H1 (cell line): ENCODE results near the gene ATG7. TPM values are rescaled to one million over a fixed set of nuclear protein-coding genes. Genes with fewer than 3 reads are reported as not detected.

Experiments
- CTCF ChIA-PET: fragments of 300-600 bp; sonication (Branson Sonifier 250); formaldehyde crosslinking; loops from one replicate; lab custom pipeline; 2021; ENCODE audit not compliant: partially characterized antibody; lab: Charles Lee
- POLR2A ChIA-PET: fragments of 300-600 bp; sonication (Branson Sonifier 250); formaldehyde crosslinking; loops from one replicate; lab custom pipeline; 2021; ENCODE audit warnings: inconsistent platforms; ENCODE audit not compliant: partially characterized antibody; lab: Charles Lee
- DNase-seq, 2 experiments: peaks; one replicate each; pipeline versions ENCODE4 v3.0.0 to v3.0.0-alpha.2; 2010 to 2022; ENCODE audit warnings: low spot score in 2 of 2, low read depth in 1 of 2, mixed read lengths in 1 of 2
- FAIRE-seq: peaks from 2 replicates; lab custom pipeline; 2011; peaks lifted over from hg19 to GRCh38; lab: Jason Lieb, UNC
- H2AFZ ChIP-seq: 2 replicates; pipeline ENCODE4 v1.8.1; 2012; ENCODE audit warnings: low read length, inconsistent platforms
- H2AK5ac ChIP-seq: 2 replicates; pipeline ENCODE4 v1.6.1; 2013; ENCODE audit warnings: low read depth, low read length
- H2BK120ac ChIP-seq: replicated peaks from 2 replicates; pipeline ENCODE3; 2013; ENCODE audit warnings: low read depth, low read length, inconsistent platforms
- H2BK12ac ChIP-seq: 2 replicates; pipeline ENCODE4 v1.6.1; 2013; ENCODE audit warnings: low read depth, low read length
- H2BK15ac ChIP-seq: 2 replicates; pipeline ENCODE4 v1.6.1; 2013; ENCODE audit warnings: low read length
- H2BK20ac ChIP-seq: 2 replicates; pipeline ENCODE4 v1.6.1; 2013; ENCODE audit warnings: low read length
- H2BK5ac ChIP-seq: 2 replicates; pipeline ENCODE4 v1.6.1; 2013; ENCODE audit warnings: low read depth, low read length
- H3K14ac ChIP-seq: 2 replicates; pipeline ENCODE4 v1.6.1; 2013; ENCODE audit warnings: inconsistent platforms; ENCODE audit not compliant: insufficient read length
- H3K18ac ChIP-seq: 2 replicates; pipeline ENCODE4 v1.6.1; 2013; ENCODE audit warnings: low read length; ENCODE audit errors: extremely low read depth
- H3K23ac ChIP-seq: 2 replicates; pipeline ENCODE4 v1.6.1; 2013; ENCODE audit warnings: inconsistent platforms; ENCODE audit not compliant: insufficient read length
- H3K23me2 ChIP-seq: 2 replicates; pipeline ENCODE4 v1.6.1; 2013; ENCODE audit warnings: low read depth, low read length
- H3K27ac ChIP-seq: 2 replicates; pipeline ENCODE4 v1.6.1; 2011; ENCODE audit warnings: low read depth, low read length, inconsistent platforms
- H3K27me3 ChIP-seq, 4 experiments: replicated peaks in 1 of 4; 1 replicate in 1 of 4; 2 replicates in 3 of 4; pipeline versions ENCODE4 v1.6.1 to v1.8.1; 2011 to 2013; ENCODE audit warnings: low read length in 3 of 4, mild to moderate bottlenecking in 3 of 4, inconsistent platforms in 2 of 4, mixed read lengths in 2 of 4, moderate library complexity in 1 of 4; ENCODE audit not compliant: control insufficient read depth in 3 of 4, insufficient read depth in 3 of 4; ENCODE audit errors: extremely low read depth in 1 of 4
- H3K36me3 ChIP-seq, 4 experiments: 2 replicates each; pipeline versions ENCODE4 v1.6.1 to v1.8.1; 2011 to 2013; ENCODE audit warnings: mild to moderate bottlenecking in 4 of 4, low read length in 3 of 4, moderate library complexity in 2 of 4, control low read depth in 1 of 4, inconsistent platforms in 1 of 4; ENCODE audit not compliant: insufficient read depth in 4 of 4, control insufficient read depth in 2 of 4
- H3K4ac ChIP-seq: replicated peaks from 2 replicates; pipeline ENCODE3; 2013; ENCODE audit warnings: low read length, low read depth, mixed read lengths, inconsistent platforms; ENCODE audit not compliant: insufficient read length
- H3K4me1 ChIP-seq, 4 experiments: replicated peaks in 1 of 4; 1 replicate in 1 of 4; 2 replicates in 3 of 4; pipeline versions ENCODE4 v1.6.1 to v1.8.1; 2011 to 2013; ENCODE audit warnings: low read length in 3 of 4, inconsistent platforms in 2 of 4, mixed read lengths in 1 of 4; ENCODE audit not compliant: insufficient read depth in 4 of 4, control insufficient read depth in 3 of 4
- H3K4me2 ChIP-seq, 2 experiments: 2 replicates each; pipeline versions ENCODE4 v1.6.1 to v1.8.1; 2011 to 2013; ENCODE audit warnings: low read depth in 2 of 2, low read length in 2 of 2, control low read depth in 1 of 2, inconsistent platforms in 1 of 2, mild to moderate bottlenecking in 1 of 2; ENCODE audit not compliant: insufficient read depth in 1 of 2
- H3K4me3 ChIP-seq, 4 experiments: fragments of 200-600, 300-600 bp in 1 of 4; sonication (generic), shearing (Covaris generic), sonication (Bioruptor Twin) in 1 of 4; 2 replicates each; pipeline versions ENCODE4 v1.5.1 to v1.8.1; 2011 to 2016; ENCODE audit warnings: low read length in 4 of 4, low read depth in 3 of 4, control low read depth in 2 of 4, inconsistent platforms in 2 of 4, mild to moderate bottlenecking in 2 of 4, mixed read lengths in 1 of 4, moderate library complexity in 1 of 4; ENCODE audit not compliant: insufficient read depth in 2 of 4; ENCODE audit errors: extremely low read depth in 1 of 4
- H3K56ac ChIP-seq: replicated peaks from 2 replicates; pipeline ENCODE3; 2013; ENCODE audit warnings: low read depth, mild to moderate bottlenecking, mixed read lengths, low read length, inconsistent platforms; ENCODE audit not compliant: insufficient read length
- H3K79me1 ChIP-seq: 2 replicates; pipeline ENCODE4 v1.6.1; 2013; ENCODE audit warnings: low read depth, low read length, control low read depth
- H3K79me2 ChIP-seq, 2 experiments: 2 replicates each; pipeline versions ENCODE4 v1.6.1 to v1.8.1; 2012 to 2013; ENCODE audit warnings: low read length in 2 of 2, mild to moderate bottlenecking in 2 of 2, inconsistent platforms in 1 of 2; ENCODE audit not compliant: insufficient read depth in 2 of 2, control insufficient read depth in 1 of 2
- H3K9ac ChIP-seq, 4 experiments: replicated peaks in 1 of 4; 1 replicate in 1 of 4; 2 replicates in 3 of 4; pipeline versions ENCODE4 v1.6.1 to v1.8.1; 2011 to 2013; ENCODE audit warnings: low read depth in 3 of 4, low read length in 3 of 4, control low read depth in 2 of 4, mild to moderate bottlenecking in 2 of 4, moderate library complexity in 2 of 4, inconsistent platforms in 1 of 4; ENCODE audit errors: extremely low read depth in 1 of 4
- H3K9me3 ChIP-seq, 2 experiments: 2 replicates each; pipeline versions ENCODE4 v1.6.1 to v1.8.1; 2012 to 2013; ENCODE audit warnings: mild to moderate bottlenecking in 2 of 2, moderate library complexity in 2 of 2, control low read depth in 1 of 2, inconsistent platforms in 1 of 2, low read depth in 1 of 2, low read length in 1 of 2, mixed read lengths in 1 of 2; ENCODE audit not compliant: insufficient read depth in 2 of 2
- H4K20me1 ChIP-seq, 2 experiments: replicated peaks in 1 of 2; 2 replicates each; pipeline versions ENCODE3 to v1.8.1; 2011 to 2013; ENCODE audit warnings: inconsistent platforms in 2 of 2, low read length in 2 of 2, mild to moderate bottlenecking in 1 of 2; ENCODE audit not compliant: insufficient read depth in 2 of 2, control insufficient read depth in 1 of 2
- H4K5ac ChIP-seq: 2 replicates; pipeline ENCODE4 v1.6.1; 2013; ENCODE audit warnings: low read length, low read depth, mixed read lengths, inconsistent platforms; ENCODE audit not compliant: insufficient read length
- H4K8ac ChIP-seq: 2 replicates; pipeline ENCODE4 v1.8.0; 2013; ENCODE audit warnings: mild to moderate bottlenecking, moderate library complexity, low read length, inconsistent platforms; ENCODE audit not compliant: insufficient read depth; ENCODE audit errors: extremely low read depth
- H4K91ac ChIP-seq: replicated peaks from 2 replicates; pipeline ENCODE3; 2013; ENCODE audit warnings: low read length, mixed read lengths, inconsistent platforms; ENCODE audit not compliant: insufficient read length
- BRCA1 ChIP-seq: IDR thresholded peaks from 2 replicates; pipeline ENCODE4 v1.6.1; 2012; ENCODE audit warnings: low read depth, low read length, improper control_type of control experiment
- GTF2F1 ChIP-seq: IDR thresholded peaks from 2 replicates; pipeline ENCODE4 v1.6.1; 2012; ENCODE audit warnings: low read depth, low read length, improper control_type of control experiment, borderline replicate concordance
- JUND ChIP-seq: IDR thresholded peaks from 2 replicates; pipeline ENCODE4 v1.6.1; 2011; ENCODE audit warnings: mild to moderate bottlenecking, improper control_type of control experiment, low read length
- RFX5 ChIP-seq: IDR thresholded peaks from 2 replicates; pipeline ENCODE4 v1.6.1; 2011; ENCODE audit warnings: low read depth, low read length, improper control_type of control experiment, borderline replicate concordance
- SRF ChIP-seq: IDR thresholded peaks from 2 replicates; pipeline ENCODE4 v1.6.1; 2011; ENCODE audit warnings: mild to moderate bottlenecking, low read depth, low read length, moderate library complexity
- TAF1 ChIP-seq: IDR thresholded peaks from 2 replicates; pipeline ENCODE4 v1.6.1; 2011; ENCODE audit warnings: mild to moderate bottlenecking, low read depth, low read length
- TBP ChIP-seq: IDR thresholded peaks from 2 replicates; pipeline ENCODE4 v1.6.1; 2011; ENCODE audit warnings: low read depth, low read length, improper control_type of control experiment
- WGBS, 2 experiments: shearing (Covaris generic) in 1 of 2; methylation state at CpG; one replicate each; pipeline versions ENCODE4 v1.1.6 to v1.1.7; 2013 to 2015; ENCODE audit warnings: low lambda C conversion rate in 2 of 2, mixed read lengths in 2 of 2, inconsistent platforms in 1 of 2, low coverage in 1 of 2, missing lambda C conversion rate in 1 of 2; ENCODE audit not compliant: insufficient replicate concordance in 2 of 2, insufficient coverage in 1 of 2, insufficient read length in 1 of 2; ENCODE audit errors: extremely low coverage in 1 of 2, missing lambda C conversion rate in 1 of 2; 5-methylcytosine and 5-hydroxymethylcytosine counted together
- polyA plus RNA-seq, 7 experiments: library from polyadenylated mRNA; depleted of rRNA in 3 of 7; stranded (reverse) in 5 of 7; unstranded in 2 of 7; fragments of >200 nt in 5 of 7; fragments of 200-250 nt in 2 of 7; gene quantifications; 1 replicate in 5 of 7; 2 replicates in 1 of 7; 4 replicates in 1 of 7; pipeline versions ENCODE4 v1.2.1 to v1.2.3, GENCODE V29; 2011 to 2013; ENCODE audit warnings: missing spikeins in 2 of 7, mixed read lengths in 2 of 7
- total RNA-seq: library from RNA; stranded (reverse); fragmentation: NEBNext Ultra II Directional; extraction: Animal tissue kit (Norgen Biotek cat#: 25700); gene quantifications from 2 replicates; pipeline ENCODE4 v1.2.1, GENCODE V29; 2021
- TF ChIP-seq, protein P1 (sequence below): IDR thresholded peaks from 2 replicates; pipeline ENCODE4 v1.6.1; 2012; ENCODE audit warnings: low read length, inconsistent platforms

ATG7 gene
- total and polyA plus RNA-seq, 2 of the 8 experiments (the other 6 are each of a cell fraction or from before 2014, with no cell fraction given), result 15.0 to 19.1 TPM

DNA sequence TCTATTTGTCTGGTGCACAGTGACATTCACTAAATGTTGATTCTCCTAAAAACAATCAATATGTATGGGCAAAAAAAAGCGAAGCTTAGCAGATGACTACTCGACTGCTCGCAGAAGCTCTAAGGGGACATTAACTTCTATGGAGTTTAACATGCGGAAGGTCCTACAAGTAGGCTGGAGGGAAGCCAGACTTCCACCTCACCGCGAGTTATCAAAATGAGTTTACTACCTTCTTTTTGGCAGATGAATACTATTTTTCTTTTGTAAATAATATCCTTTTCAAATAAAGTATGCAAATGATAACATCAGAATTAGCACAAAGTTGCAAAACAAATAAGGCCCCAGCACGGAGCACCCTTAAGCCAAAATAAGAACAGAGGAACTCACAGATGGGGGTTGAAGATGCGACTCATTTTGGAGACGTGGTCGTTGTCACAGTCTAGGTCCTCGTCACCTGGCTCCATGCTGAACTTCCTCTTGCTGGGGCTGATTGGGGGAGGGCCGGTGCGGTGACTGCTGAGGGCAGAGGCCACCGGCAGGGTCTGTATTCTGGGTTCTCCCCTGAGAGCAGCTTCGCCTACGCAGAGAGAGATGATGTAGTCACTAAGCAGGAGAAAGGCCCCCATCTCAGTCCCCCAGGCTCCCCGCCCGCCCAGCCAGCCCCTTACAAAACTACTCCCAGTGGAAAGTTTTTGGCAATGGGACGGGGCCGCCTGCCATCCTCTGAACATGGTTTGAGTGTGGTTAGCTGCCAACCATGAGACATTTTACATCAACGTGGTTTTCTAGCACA is 329.4 kb downstream of the ATG7 start:
- no peak for FAIRE-seq
- Histone ChIP-seq H3K9ac (no peak overlapping the region), H2BK20ac (no peak overlapping the region), H3K18ac (0 out of 2 replicates have a peak overlapping the region, but pooled peaks have one; percentile 17), H3K79me2 (peaks cover 3 to 72% of the 10 kb centered on the region in 2 experiments; a peak in 3 of 4 replicates), H3K79me1 (peaks cover 4% of the 10 kb centered on the region), H4K5ac (no peak overlapping the region), H3K14ac (no peak overlapping the region), H3K4ac (no peak overlapping the region), H3K4me2 (peak overlapping the region; percentile 14 to 37; a peak in 2 of 4 replicates), H3K23ac (no peak overlapping the region), H3K56ac (no peak overlapping the region), H2BK5ac (no peak overlapping the region), H3K36me3 (peaks cover 0 to 10% (median 6%) of the 10 kb centered on the region in 4 experiments; a peak in 3 of 8 replicates), H3K27me3 (no peaks in the 10 kb centered on the region), H3K4me3 (no peak overlapping the region), H3K4me1 (peaks cover 4 to 21% (median 17%) of the 10 kb centered on the region in 4 experiments), H2BK120ac (no peak overlapping the region), H3K23me2 (no peaks in the 10 kb centered on the region), H4K20me1 (peaks cover 4 to 7% of the 10 kb centered on the region in 2 experiments), H4K8ac (no peak overlapping the region; the same call in 1 of the 2 replicates), H3K9me3 (no peaks in the 10 kb centered on the region), H2AK5ac (no peak overlapping the region), H4K91ac (no peak overlapping the region), H2BK15ac (no peak overlapping the region), H2AFZ (no peak overlapping the region), H2BK12ac (no peak overlapping the region), H3K27ac (no peak overlapping the region)
- WGBS, 2 experiments, result 71% methylated on average over 21 of the region's 21 CpGs; no CpG with 5 or more reads in 1 of the 2 experiments
- ChIA-PET POLR2A (interaction anchor here (1.0 to 2.4 kb wide), 4 partner anchors 9 to 42 kb away, joined by 3 to 11 read pairs (median 5); partner anchors contain the start of gene VGLL4), CTCF (interaction anchor here (0.7 to 1.9 kb wide), 5 partner anchors 11 to 61 kb away, joined by 3 to 5 read pairs (median 3); no protein-coding TSS in a partner anchor)
- no peak for DNase-seq
- TF ChIP-seq JUND (no peak), SRF (no peak), GTF2F1 (no peak), TAF1 (no peak), TBP (no peak), BRCA1 (no peak), RFX5 (no peak)
- TF ChIP-seq, protein P1, sequence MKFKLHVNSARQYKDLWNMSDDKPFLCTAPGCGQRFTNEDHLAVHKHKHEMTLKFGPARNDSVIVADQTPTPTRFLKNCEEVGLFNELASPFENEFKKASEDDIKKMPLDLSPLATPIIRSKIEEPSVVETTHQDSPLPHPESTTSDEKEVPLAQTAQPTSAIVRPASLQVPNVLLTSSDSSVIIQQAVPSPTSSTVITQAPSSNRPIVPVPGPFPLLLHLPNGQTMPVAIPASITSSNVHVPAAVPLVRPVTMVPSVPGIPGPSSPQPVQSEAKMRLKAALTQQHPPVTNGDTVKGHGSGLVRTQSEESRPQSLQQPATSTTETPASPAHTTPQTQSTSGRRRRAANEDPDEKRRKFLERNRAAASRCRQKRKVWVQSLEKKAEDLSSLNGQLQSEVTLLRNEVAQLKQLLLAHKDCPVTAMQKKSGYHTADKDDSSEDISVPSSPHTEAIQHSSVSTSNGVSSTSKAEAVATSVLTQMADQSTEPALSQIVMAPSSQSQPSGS, result no peak
